Activated T-cell treated with anti-CD3 and anti-CD28 coated beads, Interleukin-2, amount 50 U/mL, for 4 hours (primary cell): ENCODE results near the gene RAB26. TPM values are rescaled to one million over a fixed set of nuclear protein-coding genes. Genes with fewer than 3 reads are reported as not detected.
A peak's percentile ranks its signal among the peaks of the same experiment; 100 is the strongest.

Experiments used
- ATAC-seq, 2 donors: fragments of 200-7000 bp; cut with Tn5 transposase; one replicate each; pipeline ENCODE4 v1.10.0; 2021
- DNase-seq: peaks from one replicate; pipeline ENCODE4 v3.0.0-alpha.2; 2020
- H3K27me3 Mint-ChIP-seq: one replicate; pipeline ENCODE4 v1.8.0; 2021; ENCODE audit warnings: low read depth, mixed read lengths
- H3K36me3 Mint-ChIP-seq: one replicate; pipeline ENCODE4 v1.8.0; 2022; ENCODE audit warnings: mixed read lengths; ENCODE audit not compliant: insufficient read depth
- H3K4me1 Mint-ChIP-seq: one replicate; pipeline ENCODE4 v1.8.0; 2021; ENCODE audit warnings: low read depth, mixed read lengths
- H3K4me3 Mint-ChIP-seq: one replicate; pipeline ENCODE4 v1.8.0; 2021; ENCODE audit warnings: mild to moderate bottlenecking, moderate library complexity, mixed read lengths
- H3K9me3 Mint-ChIP-seq: one replicate; pipeline ENCODE4 v1.8.0; 2021; ENCODE audit warnings: mixed read lengths
- total RNA-seq, 3 donors: library from RNA; stranded (reverse); gene quantifications; one replicate each; pipeline ENCODE4 v1.2.1, GENCODE V29; 2021

The RAB26 gene
- total RNA-seq, 3 donors from 2014 or later: not detected

GRCh38 chr16:2171601-2172178 lies 23.3 kb downstream of the RAB26 start:
- no peaks in the 10 kb centered on the region for H3K9me3 Mint-ChIP-seq
- no peak for ATAC-seq
- no peaks in the 10 kb centered on the region for H3K4me1 Mint-ChIP-seq
- no peak for DNase-seq
- H3K4me3 Mint-ChIP-seq: no peak overlapping the region
- H3K36me3 Mint-ChIP-seq: peaks cover 11% of the 10 kb centered on the region
- no peaks in the 10 kb centered on the region for H3K27me3 Mint-ChIP-seq

- Mint-ChIP-seq H3K27me3 (no peaks in the 10 kb centered on the region), H3K4me3 (no peak overlapping the region), H3K9me3 (no peaks in the 10 kb centered on the region), H3K36me3 (peaks cover 14% of the 10 kb centered on the region), H3K4me1 (no peaks in the 10 kb centered on the region)
- DNase-seq (no peak), ATAC-seq (no peak)
Observed at GRCh38 chr16:2172688-2173335, 24.4 kb downstream of the RAB26 start.

- DNase-seq (no peak), ATAC-seq (no peak)
- Mint-ChIP-seq H3K4me1 (no peaks in the 10 kb centered on the region), H3K27me3 (no peaks in the 10 kb centered on the region), H3K4me3 (no peak overlapping the region), H3K9me3 (no peaks in the 10 kb centered on the region), H3K36me3 (peaks cover 12% of the 10 kb centered on the region)
Observed at GRCh38 chr16:2173366-2173765, 24.9 kb downstream of the RAB26 start.

GRCh38 chr16:2173916-2174315 lies 25.5 kb downstream of the RAB26 start:
- Mint-ChIP-seq H3K4me1 (no peaks in the 10 kb centered on the region), H3K36me3 (peaks cover 12% of the 10 kb centered on the region), H3K9me3 (no peaks in the 10 kb centered on the region), H3K27me3 (no peaks in the 10 kb centered on the region), H3K4me3 (no peak overlapping the region)
- ATAC-seq: no peak
- DNase-seq: no peak

- Mint-ChIP-seq H3K4me1 (no peaks in the 10 kb centered on the region), H3K36me3 (peaks cover 12% of the 10 kb centered on the region), H3K27me3 (no peaks in the 10 kb centered on the region), H3K9me3 (no peaks in the 10 kb centered on the region), H3K4me3 (no peak overlapping the region)
- DNase-seq (no peak), ATAC-seq (no peak)
Observed at GRCh38 chr16:2174396-2175131, 26.1 kb downstream of the RAB26 start.

GRCh38 chr16:2175454-2175853 lies 27.0 kb downstream of the RAB26 start:
- H3K4me1 Mint-ChIP-seq: no peaks in the 10 kb centered on the region

GRCh38 chr16:2176047-2176446 lies 27.6 kb downstream of the RAB26 start:
- H3K9me3 Mint-ChIP-seq: no peaks in the 10 kb centered on the region

More at GRCh38 chr16:2175454-2175853, 27.0 kb downstream of the RAB26 start:
- DNase-seq: no peak
- no peak for ATAC-seq
- no peaks in the 10 kb centered on the region for H3K9me3 Mint-ChIP-seq
- peaks cover 12% of the 10 kb centered on the region for H3K36me3 Mint-ChIP-seq
- H3K4me3 Mint-ChIP-seq: no peak overlapping the region
- H3K27me3 Mint-ChIP-seq: no peaks in the 10 kb centered on the region

GRCh38 chr16:2177101-2177500 lies 28.7 kb downstream of the RAB26 start:
- Mint-ChIP-seq H3K36me3 (peaks cover 10% of the 10 kb centered on the region), H3K4me1 (no peaks in the 10 kb centered on the region), H3K9me3 (no peaks in the 10 kb centered on the region), H3K4me3 (no peak overlapping the region), H3K27me3 (no peaks in the 10 kb centered on the region)
- ATAC-seq: no peak
- no peak for DNase-seq

More at GRCh38 chr16:2176047-2176446, 27.6 kb downstream of the RAB26 start:
- Mint-ChIP-seq H3K4me1 (no peaks in the 10 kb centered on the region), H3K27me3 (no peaks in the 10 kb centered on the region), H3K4me3 (no peak overlapping the region), H3K36me3 (peaks cover 12% of the 10 kb centered on the region)
- ATAC-seq: no peak
- no peak for DNase-seq

GRCh38 chr16:2177561-2177960 lies 29.1 kb downstream of the RAB26 start:
- ATAC-seq (no peak), DNase-seq (no peak)
- Mint-ChIP-seq H3K36me3 (peaks cover 10% of the 10 kb centered on the region), H3K27me3 (no peaks in the 10 kb centered on the region), H3K4me3 (no peak overlapping the region), H3K9me3 (no peaks in the 10 kb centered on the region), H3K4me1 (no peaks in the 10 kb centered on the region)

- Mint-ChIP-seq H3K4me1 (no peaks in the 10 kb centered on the region), H3K27me3 (no peaks in the 10 kb centered on the region), H3K9me3 (no peaks in the 10 kb centered on the region), H3K4me3 (no peak overlapping the region), H3K36me3 (peaks cover 7% of the 10 kb centered on the region)
- DNase-seq (no peak), ATAC-seq (peak; percentile 75 to 83)
Observed at GRCh38 chr16:2178321-2179106, 30.1 kb downstream of the RAB26 start.

- H3K36me3 Mint-ChIP-seq: peaks cover 6% of the 10 kb centered on the region
- H3K27me3 Mint-ChIP-seq: no peaks in the 10 kb centered on the region
- ATAC-seq (no peak), DNase-seq (no peak)
- H3K4me3 Mint-ChIP-seq: no peak overlapping the region
- H3K9me3 Mint-ChIP-seq: no peaks in the 10 kb centered on the region
- no peaks in the 10 kb centered on the region for H3K4me1 Mint-ChIP-seq
Observed at GRCh38 chr16:2179107-2179501, 30.7 kb downstream of the RAB26 start.

GRCh38 chr16:2179576-2179975 lies 31.2 kb downstream of the RAB26 start:
- no peaks in the 10 kb centered on the region for H3K9me3 Mint-ChIP-seq
- no peaks in the 10 kb centered on the region for H3K4me1 Mint-ChIP-seq
- no peak overlapping the region for H3K4me3 Mint-ChIP-seq
- peaks cover 6% of the 10 kb centered on the region for H3K36me3 Mint-ChIP-seq
- no peak for ATAC-seq
- DNase-seq: no peak
- H3K27me3 Mint-ChIP-seq: no peaks in the 10 kb centered on the region

- Mint-ChIP-seq H3K4me1 (no peaks in the 10 kb centered on the region), H3K36me3 (peaks cover 6% of the 10 kb centered on the region), H3K4me3 (no peak overlapping the region), H3K9me3 (no peaks in the 10 kb centered on the region), H3K27me3 (no peaks in the 10 kb centered on the region)
- DNase-seq: no peak
- no peak for ATAC-seq
Observed at GRCh38 chr16:2180461-2180860, 32.0 kb downstream of the RAB26 start.
